Dermis microvascular lymphatic vessel endothelial cell (primary cell): ENCODE data around the gene DAGLA. TPM values are rescaled to one million over a fixed set of nuclear protein-coding genes. Genes with fewer than 3 reads are reported as not detected.

ENCODE experiments used
- DNase-seq, 2 donors: peaks; one replicate each; pipeline versions ENCODE4 v3.0.0 to v3.0.0-alpha.2; 2010; ENCODE audit warnings: low read depth in 2 of 2
- total RNA-seq: library from RNA; depleted of rRNA; stranded (reverse); fragments of >200 nt; gene quantifications from 2 replicates; pipeline ENCODE4 v1.2.1, GENCODE V29; 2014

DAGLA gene
- total RNA-seq, 1 donor from 2014 or later: 1.7 TPM

GRCh38 chr11:61762798-61763197 is 82.6 kb downstream of the DAGLA start:
- no peak for DNase-seq

- DNase-seq: no peak
Measured at GRCh38 chr11:61763930-61764605, 83.9 kb downstream of the DAGLA start.

- no peak for DNase-seq
Measured at GRCh38 chr11:61764606-61765260, 84.5 kb downstream of the DAGLA start.

GRCh38 chr11:61765550-61766253 is 85.5 kb downstream of the DAGLA start:
- DNase-seq: no peak

GRCh38 chr11:61766353-61766841 is 86.2 kb downstream of the DAGLA start:
- no peak for DNase-seq

GRCh38 chr11:61768376-61769076 is 88.3 kb downstream of the DAGLA start:
- no peak for DNase-seq

GRCh38 chr11:61769169-61769920 is 89.2 kb downstream of the DAGLA start:
- no peak for DNase-seq

- no peak for DNase-seq
Measured at GRCh38 chr11:61769946-61770683, 89.9 kb downstream of the DAGLA start.

- no peak for DNase-seq
Measured at GRCh38 chr11:61771195-61771894, 91.2 kb downstream of the DAGLA start.

GRCh38 chr11:61771985-61772455 is 91.8 kb downstream of the DAGLA start:
- no peak for DNase-seq

GRCh38 chr11:61773356-61773755 is 93.2 kb downstream of the DAGLA start:
- DNase-seq: no peak

- no peak for DNase-seq
Measured at GRCh38 chr11:61773809-61774208, 93.6 kb downstream of the DAGLA start.

GRCh38 chr11:61774411-61774810 is 94.2 kb downstream of the DAGLA start:
- no peak for DNase-seq

GRCh38 chr11:61775106-61775505 is 94.9 kb downstream of the DAGLA start:
- DNase-seq: no peak

- DNase-seq: no peak
Measured at GRCh38 chr11:61775606-61776554, 95.7 kb downstream of the DAGLA start.

GRCh38 chr11:61776561-61777075 is 96.4 kb downstream of the DAGLA start:
- DNase-seq: peak in 1 of 2 donors; percentile 55

- DNase-seq: peak in 1 of 2 donors; percentile 38
Measured at GRCh38 chr11:61777234-61778090, 97.3 kb downstream of the DAGLA start.
